Activated naive CD4-positive, alpha-beta T cell treated with anti-CD3 and anti-CD28 coated beads for 36 hours (primary cell): ENCODE results near the gene GP1BA. TPM values are rescaled to one million over a fixed set of nuclear protein-coding genes. Genes with fewer than 3 reads are reported as not detected.

ENCODE experiments used
- CTCF ChIA-PET: fragments of 350-600 bp; sonication (Branson Sonifier 250); formaldehyde crosslinking; loops from one replicate; lab custom pipeline; 2021; ENCODE audit warnings: antibody characterized with exemption; lab: Charles Lee
- DNase-seq: peaks from one replicate; pipeline ENCODE4 v3.0.0-alpha.2; 2020
- H3K27ac Mint-ChIP-seq: one replicate; pipeline ENCODE4 v1.8.0; 2021; ENCODE audit warnings: mild to moderate bottlenecking, mixed read lengths
- H3K27me3 Mint-ChIP-seq: one replicate; pipeline ENCODE4 v1.8.0; 2021; ENCODE audit warnings: low read depth, mixed read lengths
- H3K36me3 Mint-ChIP-seq: one replicate; pipeline ENCODE4 v1.8.0; 2021; ENCODE audit warnings: low read depth, mixed read lengths
- H3K4me1 Mint-ChIP-seq: one replicate; pipeline ENCODE4 v1.8.0; 2021; ENCODE audit warnings: low read depth, mixed read lengths
- H3K4me3 Mint-ChIP-seq: one replicate; pipeline ENCODE4 v1.8.0; 2021; ENCODE audit warnings: mild to moderate bottlenecking, moderate library complexity, mixed read lengths
- H3K9me3 Mint-ChIP-seq: one replicate; pipeline ENCODE4 v1.8.0; 2021; ENCODE audit warnings: mixed read lengths
- intact Hi-C: fragments of 100-400 bp; cut with micrococcal nuclease; formaldehyde crosslinking; loops from one replicate; pipeline ENCODE4 v1.15.1; 2023
- total RNA-seq, 2 experiments: library from RNA; stranded (reverse); gene quantifications; one replicate each; pipeline ENCODE4 v1.2.3, GENCODE V29; 2021

Gene GP1BA
- total RNA-seq, 2 experiments from 2014 or later = not detected

GRCh38 chr17:4934173-4934979, 2.3 kb downstream of the GP1BA start:
- Mint-ChIP-seq H3K4me1 (peaks cover 29% of the 10 kb centered on the region), H3K9me3 (no peaks in the 10 kb centered on the region), H3K27me3 (peaks cover 2% of the 10 kb centered on the region), H3K4me3 (no peak overlapping the region), H3K27ac (no peak overlapping the region), H3K36me3 (peaks cover 22% of the 10 kb centered on the region)
- peak; percentile 19 for DNase-seq
- intact Hi-C loops = no loop called here
- CTCF ChIA-PET = interaction anchor here (1.0 kb wide), 1 partner anchor 53 kb away, joined by 4 read pairs; the partner anchor contains the start of gene CAMTA2

- intact Hi-C loops = no loop called here
- Mint-ChIP-seq H3K9me3 (no peaks in the 10 kb centered on the region), H3K36me3 (peaks cover 28% of the 10 kb centered on the region), H3K27ac (peak overlapping the region; percentile 19), H3K4me3 (no peak overlapping the region), H3K4me1 (peaks cover 29% of the 10 kb centered on the region), H3K27me3 (peaks cover 2% of the 10 kb centered on the region)
- DNase-seq = no peak
- CTCF ChIA-PET = no interaction called here
Measured at GRCh38 chr17:4935650-4936049, 3.6 kb downstream of the GP1BA start.

- Mint-ChIP-seq H3K27me3 (peaks cover 2% of the 10 kb centered on the region), H3K4me1 (peaks cover 35% of the 10 kb centered on the region), H3K9me3 (no peaks in the 10 kb centered on the region), H3K4me3 (no peak overlapping the region), H3K36me3 (peaks cover 34% of the 10 kb centered on the region), H3K27ac (peak overlapping the region; percentile 10)
- intact Hi-C loops = no loop called here
- DNase-seq = no peak
- CTCF ChIA-PET = no interaction called here
Measured at GRCh38 chr17:4936436-4936835, 4.4 kb downstream of the GP1BA start.

GRCh38 chr17:4937553-4937952, 5.5 kb downstream of the GP1BA start:
- no peaks in the 10 kb centered on the region for H3K9me3 Mint-ChIP-seq
- H3K27ac Mint-ChIP-seq = no peak overlapping the region
- peaks cover 44% of the 10 kb centered on the region for H3K36me3 Mint-ChIP-seq
- H3K4me3 Mint-ChIP-seq = no peak overlapping the region
- H3K4me1 Mint-ChIP-seq = peaks cover 46% of the 10 kb centered on the region
- peaks cover 2% of the 10 kb centered on the region for H3K27me3 Mint-ChIP-seq
- DNase-seq = no peak
- intact Hi-C loops = no loop called here
- CTCF ChIA-PET = no interaction called here

- intact Hi-C loops = no loop called here
- CTCF ChIA-PET = interaction anchor here (0.5 kb wide), 1 partner anchor 15 kb away, joined by 3 read pairs; no protein-coding TSS in a partner anchor
- Mint-ChIP-seq H3K27ac (peak overlapping the region; percentile 86), H3K36me3 (peaks cover 49% of the 10 kb centered on the region), H3K4me3 (peak overlapping the region; percentile 94), H3K4me1 (peaks cover 52% of the 10 kb centered on the region), H3K27me3 (peaks cover 2% of the 10 kb centered on the region), H3K9me3 (no peaks in the 10 kb centered on the region)
- DNase-seq = no peak
Measured at GRCh38 chr17:4938069-4938491, 6.0 kb downstream of the GP1BA start.

GRCh38 chr17:4938688-4939545, 6.8 kb downstream of the GP1BA start:
- intact Hi-C loops = no loop called here
- peak overlapping the region; percentile 94 for H3K4me3 Mint-ChIP-seq
- peak overlapping the region; percentile 86 for H3K27ac Mint-ChIP-seq
- no peak for DNase-seq
- no peaks in the 10 kb centered on the region for H3K9me3 Mint-ChIP-seq
- H3K36me3 Mint-ChIP-seq = peaks cover 53% of the 10 kb centered on the region
- H3K27me3 Mint-ChIP-seq = peaks cover under 1% of the 10 kb centered on the region
- CTCF ChIA-PET = interaction anchor here (1.2 to 2.8 kb wide), 4 partner anchors 13 to 149 kb away, joined by 3 to 15 read pairs (median 4); partner anchors contain the start of gene C17orf107
- H3K4me1 Mint-ChIP-seq = peaks cover 54% of the 10 kb centered on the region

GRCh38 chr17:4939546-4939795, 7.4 kb downstream of the GP1BA start:
- intact Hi-C loops = no loop called here
- DNase-seq = peak; percentile 27
- H3K27ac Mint-ChIP-seq = peak overlapping the region; percentile 86
- no peaks in the 10 kb centered on the region for H3K9me3 Mint-ChIP-seq
- peaks cover 57% of the 10 kb centered on the region for H3K36me3 Mint-ChIP-seq
- peaks cover 54% of the 10 kb centered on the region for H3K4me1 Mint-ChIP-seq
- H3K4me3 Mint-ChIP-seq = peak overlapping the region; percentile 94
- no peaks in the 10 kb centered on the region for H3K27me3 Mint-ChIP-seq
- CTCF ChIA-PET = interaction anchor here (1.2 to 2.8 kb wide), 5 partner anchors 13 to 149 kb away, joined by 3 to 15 read pairs (median 4); partner anchors contain the start of genes C17orf107 and SPAG7

- CTCF ChIA-PET = interaction anchor here (0.7 to 2.8 kb wide), 6 partner anchors 12 to 150 kb away, joined by 3 to 15 read pairs (median 4); partner anchors contain the start of genes C17orf107 and SPAG7
- intact Hi-C loops = loop anchor here (1.0 to 10.0 kb wide), 11 partner anchors 8 to 975 kb away; partner anchors contain the start of genes ARRB2, ATP2A3, C17orf107 and CAMTA2
- peak within 1 kb of the TSS; percentile 94 for H3K4me3 Mint-ChIP-seq
- no peaks in the 10 kb centered on the region for H3K27me3 Mint-ChIP-seq
- peaks cover 62% of the 10 kb centered on the region for H3K36me3 Mint-ChIP-seq
- H3K27ac Mint-ChIP-seq = peak within 1 kb of the TSS; percentile 99
- DNase-seq = peak; percentile 98
- no peaks in the 10 kb centered on the region for H3K9me3 Mint-ChIP-seq
- H3K4me1 Mint-ChIP-seq = peaks cover 56% of the 10 kb centered on the region
Measured at GRCh38 chr17:4939796-4940554, 7.9 kb downstream of the GP1BA start, which contains the start of the genes RNF167 and SLC25A11. RNF167 (plus strand) TSS chr17:4940268; CDS start chr17:4940910, 642 bp downstream. SLC25A11 (minus strand) TSS chr17:4940046; CDS start chr17:4939910, 136 bp downstream.

- Mint-ChIP-seq H3K4me3 (peak overlapping the region; percentile 94), H3K36me3 (peaks cover 69% of the 10 kb centered on the region), H3K27ac (peak overlapping the region; percentile 99), H3K9me3 (no peaks in the 10 kb centered on the region), H3K27me3 (no peaks in the 10 kb centered on the region), H3K4me1 (peaks cover 64% of the 10 kb centered on the region)
- CTCF ChIA-PET = interaction anchor here (0.7 to 2.8 kb wide), 5 partner anchors 11 to 151 kb away, joined by 3 to 15 read pairs (median 4); partner anchors contain the start of gene SPAG7
- peak; percentile 69 for DNase-seq
- intact Hi-C loops = loop anchor here (1.0 to 10.0 kb wide), 11 partner anchors 8 to 976 kb away; partner anchors contain the start of genes ARRB2, ATP2A3, C17orf107 and CAMTA2
Measured at GRCh38 chr17:4940555-4941318, 8.7 kb downstream of the GP1BA start.

- H3K27me3 Mint-ChIP-seq = no peaks in the 10 kb centered on the region
Measured at GRCh38 chr17:4941319-4941610, 9.2 kb downstream of the GP1BA start.

More at GRCh38 chr17:4941319-4941610, 9.2 kb downstream of the GP1BA start:
- CTCF ChIA-PET = no interaction called here
- peaks cover 71% of the 10 kb centered on the region for H3K36me3 Mint-ChIP-seq
- intact Hi-C loops = loop anchor here (2.0 to 10.0 kb wide), 7 partner anchors 32 to 976 kb away; partner anchors contain the start of genes ARRB2, ATP2A3, C17orf107 and MED11
- peaks cover 64% of the 10 kb centered on the region for H3K4me1 Mint-ChIP-seq
- H3K27ac Mint-ChIP-seq = peak overlapping the region; percentile 99
- H3K4me3 Mint-ChIP-seq = peak overlapping the region; percentile 94
- DNase-seq = no peak
- H3K9me3 Mint-ChIP-seq = no peaks in the 10 kb centered on the region
